Endothelial cell of umbilical vein (primary cell): ENCODE results near the gene C6orf89. TPM values are rescaled to one million over a fixed set of nuclear protein-coding genes. Genes with fewer than 3 reads are reported as not detected.

Source experiments
- BruUV-seq: library from RNA; stranded (reverse); fragments of 400-500 nt; replicated peaks from 2 replicates; lab custom pipeline; 2021; lab: Mats Ljungman, UMichigan
- CTCF ChIA-PET: fragments of 300-600, 350-600 bp; sonication (Branson Sonifier 250); formaldehyde crosslinking; loops from one replicate; lab custom pipeline; 2021; ENCODE audit warnings: antibody characterized with exemption, inconsistent platforms; lab: Charles Lee
- POLR2A ChIA-PET: fragments of 300-600, 350-600 bp; sonication (Branson Sonifier 250); formaldehyde crosslinking; loops from one replicate; lab custom pipeline; 2021; ENCODE audit warnings: antibody characterized with exemption, inconsistent platforms; lab: Charles Lee
- DNase-seq: peaks from one replicate; pipeline ENCODE4 v3.0.0-alpha.2; 2011; ENCODE audit warnings: low read depth, low spot score
- FAIRE-seq: peaks from 2 replicates; lab custom pipeline; 2011; peaks lifted over from hg19 to GRCh38; lab: Jason Lieb, UNC
- H2AFZ ChIP-seq: 2 replicates; pipeline ENCODE4 v1.6.0; 2012; ENCODE audit warnings: low read depth, low read length, control low read depth, inconsistent platforms
- H3K27ac ChIP-seq: 2 replicates; pipeline ENCODE4 v1.5.1; 2011; ENCODE audit warnings: low read depth, mild to moderate bottlenecking, control low read depth, low read length, moderate library complexity; ENCODE audit not compliant: insufficient read depth
- H3K27me3 ChIP-seq, 2 experiments: 2 replicates each; pipeline versions ENCODE4 v1.6.0 to v1.6.1; 2011; ENCODE audit warnings: low read length in 2 of 2, mixed read lengths in 1 of 2; ENCODE audit not compliant: control insufficient read depth in 2 of 2, insufficient read depth in 2 of 2
- H3K36me3 ChIP-seq, 2 experiments: 2 replicates in 1 of 2; 3 replicates in 1 of 2; pipeline ENCODE4 v1.5.1; 2011; ENCODE audit warnings: low read length in 2 of 2, mild to moderate bottlenecking in 1 of 2, moderate library complexity in 1 of 2; ENCODE audit not compliant: control insufficient read depth in 2 of 2, insufficient read depth in 2 of 2; ENCODE audit errors: extremely low read depth in 1 of 2
- H3K4me1 ChIP-seq: 3 replicates; pipeline ENCODE4 v1.5.1; 2011; ENCODE audit warnings: mild to moderate bottlenecking, low read length; ENCODE audit not compliant: control insufficient read depth, insufficient read depth; ENCODE audit errors: extremely low read depth
- H3K4me2 ChIP-seq: 2 replicates; pipeline ENCODE4 v1.6.1; 2011; ENCODE audit warnings: low read length, control low read depth, mixed read lengths; ENCODE audit not compliant: insufficient read depth
- H3K4me3 ChIP-seq, 3 experiments: fragments of 200-600 bp in 1 of 3; sonication (generic), shearing (Covaris generic) in 1 of 3; replicated peaks in 1 of 3; 2 replicates each; pipeline ENCODE4 v1.5.1; 2011 to 2016; ENCODE audit warnings: control low read depth in 3 of 3, low read length in 3 of 3, mild to moderate bottlenecking in 2 of 3, inconsistent platforms in 1 of 3, low read depth in 1 of 3, moderate library complexity in 1 of 3; ENCODE audit not compliant: insufficient read depth in 1 of 3
- H3K79me2 ChIP-seq: 2 replicates; pipeline ENCODE4 v1.6.0; 2012; ENCODE audit warnings: low read length, inconsistent platforms; ENCODE audit not compliant: control insufficient read depth, insufficient read depth
- H3K9ac ChIP-seq: replicated peaks from 2 replicates; pipeline ENCODE3; 2011; ENCODE audit warnings: low read length, control low read depth; ENCODE audit not compliant: insufficient read depth; ENCODE audit errors: extremely low read depth
- H3K9me1 ChIP-seq: replicated peaks from 3 replicates; pipeline ENCODE4 v1.6.0; 2011; ENCODE audit warnings: mild to moderate bottlenecking, low read length; ENCODE audit not compliant: control insufficient read depth, insufficient read depth; ENCODE audit errors: extremely low read depth
- H3K9me3 ChIP-seq: replicated peaks from 2 replicates; pipeline ENCODE4 v1.5.1; 2012; ENCODE audit warnings: low read length, inconsistent platforms; ENCODE audit not compliant: control insufficient read depth, insufficient read depth
- H4K20me1 ChIP-seq: replicated peaks from 2 replicates; pipeline ENCODE3; 2011; ENCODE audit warnings: mild to moderate bottlenecking, low read length; ENCODE audit not compliant: control insufficient read depth, insufficient read depth; ENCODE audit errors: extremely low read depth
- CTCF ChIP-seq, 2 donors: IDR thresholded peaks; 1 replicate in 1 of 2; 2 replicates in 1 of 2; pipeline ENCODE4 v1.5.1; 2011; ENCODE audit warnings: low read length in 2 of 2, mild to moderate bottlenecking in 2 of 2, moderate library complexity in 2 of 2, control low read depth in 1 of 2, inconsistent platforms in 1 of 2, low read depth in 1 of 2; ENCODE audit not compliant: insufficient read depth in 1 of 2; ENCODE audit errors: extremely low read depth in 1 of 2
- EZH2 ChIP-seq: IDR thresholded peaks from 2 replicates; pipeline ENCODE4 v1.6.1; 2012; ENCODE audit warnings: borderline replicate concordance, low read depth, mild to moderate bottlenecking, moderate library complexity, low read length, inconsistent platforms; ENCODE audit not compliant: severe bottlenecking
- FOS ChIP-seq: IDR thresholded peaks from 2 replicates; pipeline ENCODE4 v1.6.1; 2011; ENCODE audit warnings: mild to moderate bottlenecking, low read length, moderate library complexity, borderline replicate concordance; ENCODE audit not compliant: insufficient read depth
- GATA2 ChIP-seq: IDR thresholded peaks from 2 replicates; pipeline ENCODE4 v1.7.0; 2011; ENCODE audit warnings: low read depth, mild to moderate bottlenecking, moderate library complexity, mixed read lengths, low read length; ENCODE audit not compliant: insufficient read length, insufficient read depth
- JUN ChIP-seq: IDR thresholded peaks from 2 replicates; pipeline ENCODE4 v1.6.1; 2011; ENCODE audit warnings: borderline replicate concordance, low read depth; ENCODE audit not compliant: insufficient read length, insufficient read depth
- MAX ChIP-seq: IDR thresholded peaks from 2 replicates; pipeline ENCODE4 v1.6.1; 2011; ENCODE audit not compliant: insufficient read depth, insufficient read length
- MYC ChIP-seq: IDR thresholded peaks from one replicate; pipeline ENCODE4 v1.6.1; 2011; ENCODE audit warnings: mild to moderate bottlenecking, low read depth, low read length
- POLR2A ChIP-seq: IDR thresholded peaks from 2 replicates; pipeline ENCODE4 v1.6.1; 2012; ENCODE audit warnings: low read depth, mild to moderate bottlenecking, control low read depth, low read length
- POLR2AphosphoS5 ChIP-seq: IDR thresholded peaks from 2 replicates; pipeline ENCODE4 v1.6.1; 2012; ENCODE audit warnings: low read depth, mild to moderate bottlenecking, control low read depth, low read length, moderate library complexity; ENCODE audit not compliant: insufficient read depth
- dilution Hi-C: fragments of 300-500 bp; cut with MboI; formaldehyde crosslinking; loops from one replicate; pipeline ENCODE4 v1.15.0; 2019; ENCODE audit warnings: low sequenced_read_pairs; ENCODE audit not compliant: extremely low pct_ligation_motif_present
- intact Hi-C: fragments of 100-400 bp; cut with micrococcal nuclease; formaldehyde crosslinking; loops from one replicate; pipeline ENCODE4 v1.10.0; 2022
- polyA plus RNA-seq, 4 experiments: library from polyadenylated mRNA; depleted of rRNA in 3 of 4; stranded (reverse) in 3 of 4; unstranded in 1 of 4; fragments of >200 nt; gene quantifications; 2 replicates each; pipeline versions ENCODE4 v1.2.1 to v1.2.3, GENCODE V29; 2011 to 2012; ENCODE audit warnings: missing spikeins in 1 of 4
- total RNA-seq: library from RNA; stranded (reverse); gene quantifications from 2 replicates; pipeline ENCODE4 v1.2.3, GENCODE V29; 2021

Gene C6orf89
- total and polyA plus RNA-seq, 2 donors (not counting 3 experiments of a cell fraction or from before 2014, with no cell fraction given) = 18.2 to 34.0 TPM

- no peaks in the 10 kb centered on the region for H3K9me1 ChIP-seq
- TF ChIP-seq JUN (no peak), MAX (no peak), MYC (no peak), FOS (no peak), POLR2AphosphoS5 (no peak), GATA2 (peak; percentile 23)
- peaks cover 8% of the 10 kb centered on the region for H3K4me1 ChIP-seq
- H3K4me3 ChIP-seq = no peak overlapping the region
- intact Hi-C loops = no loop called here
- no peak overlapping the region for H3K4me2 ChIP-seq
- H3K36me3 ChIP-seq = peaks cover 0 to 5% of the 10 kb centered on the region in 2 experiments
- ChIA-PET CTCF (interaction anchor here (0.8 to 4.7 kb wide), 3 partner anchors 27 to 146 kb away, joined by 3 to 84 read pairs (median 16); no protein-coding TSS in a partner anchor), POLR2A (no interaction called here)
- H3K9ac ChIP-seq = no peak overlapping the region
- no peak overlapping the region for H2AFZ ChIP-seq
- FAIRE-seq = no peak
- no peak overlapping the region for H3K27ac ChIP-seq
- H3K9me3 ChIP-seq = no peaks in the 10 kb centered on the region
- H3K27me3 ChIP-seq = no peaks in the 10 kb centered on the region
- dilution Hi-C loops = no loop called here
- BruUV-seq = no TSS peak
- H3K79me2 ChIP-seq = no peaks in the 10 kb centered on the region
- no peaks in the 10 kb centered on the region for H4K20me1 ChIP-seq
- no peak for DNase-seq
Measured at GRCh38 chr6:36912586-36912985, 26.8 kb downstream of the C6orf89 start.

GRCh38 chr6:36913082-36913481 lies 27.3 kb downstream of the C6orf89 start:
- H3K9me1 ChIP-seq = no peaks in the 10 kb centered on the region
- H3K4me3 ChIP-seq = no peak overlapping the region
- H3K4me1 ChIP-seq = peaks cover 8% of the 10 kb centered on the region
- H2AFZ ChIP-seq = no peak overlapping the region
- ChIA-PET POLR2A (no interaction called here), CTCF (interaction anchor here (1.3 to 4.7 kb wide), 8 partner anchors 9 to 147 kb away, joined by 3 to 84 read pairs (median 14); no protein-coding TSS in a partner anchor)
- no peaks in the 10 kb centered on the region for H3K27me3 ChIP-seq
- BruUV-seq = no TSS peak
- dilution Hi-C loops = no loop called here
- intact Hi-C loops = no loop called here
- H3K36me3 ChIP-seq = peaks cover 0 to 5% of the 10 kb centered on the region in 2 experiments
- no peaks in the 10 kb centered on the region for H3K9me3 ChIP-seq
- H3K9ac ChIP-seq = no peak overlapping the region
- DNase-seq (no peak), FAIRE-seq (no peak)
- TF ChIP-seq EZH2 (no peak), FOS (no peak), GATA2 (no peak), CTCF (IDR thresholded peaks at IDR 0.05; ENCODE audit: extremely low read depth in 1 of 2, insufficient read depth in 1 of 2, low read depth in 1 of 2, low read length in 2 of 2) (no peak), MYC (no peak), MAX (no peak), POLR2AphosphoS5 (no peak), JUN (no peak), POLR2A (no peak)
- H4K20me1 ChIP-seq = no peaks in the 10 kb centered on the region
- H3K27ac ChIP-seq = no peak overlapping the region
- no peak overlapping the region for H3K4me2 ChIP-seq
- no peaks in the 10 kb centered on the region for H3K79me2 ChIP-seq
